Activated CD4-positive, alpha-beta T cell treated with anti-CD3 and anti-CD28 coated beads, Interleukin-2, amount 50 U/mL, for 1 hour (primary cell): Measurements from ENCODE around the gene UNC13B.
"Not testable (repeated sequence)": the region's sequence is repeated elsewhere in the genome, so short reads cannot be mapped to it uniquely, and the experiment has no call there.

Experiments used
- DNase-seq: peaks from one replicate; pipeline ENCODE4 v3.0.0-alpha.2; 2020

The UNC13B gene

DNA sequence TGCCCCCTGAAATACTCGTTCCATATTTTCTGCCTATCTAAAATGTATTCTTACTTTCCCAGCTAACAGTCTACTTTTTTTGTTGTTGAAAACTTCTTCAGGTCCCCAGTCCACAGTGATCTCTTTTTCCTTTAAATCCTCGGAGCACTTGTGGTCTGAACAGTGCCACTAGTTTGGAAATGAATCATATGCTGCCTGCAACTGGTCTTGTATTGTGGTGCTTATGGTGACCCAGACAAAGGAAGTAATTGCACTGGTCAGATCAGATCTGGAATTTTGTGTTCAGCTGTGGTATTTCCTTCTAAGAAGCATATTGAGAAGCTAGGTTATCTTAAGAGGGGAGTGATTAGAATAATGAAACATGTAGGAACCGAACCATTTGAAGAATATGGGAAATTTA, 2.9 kb downstream of the UNC13B start:
- no peak for DNase-seq

DNA sequence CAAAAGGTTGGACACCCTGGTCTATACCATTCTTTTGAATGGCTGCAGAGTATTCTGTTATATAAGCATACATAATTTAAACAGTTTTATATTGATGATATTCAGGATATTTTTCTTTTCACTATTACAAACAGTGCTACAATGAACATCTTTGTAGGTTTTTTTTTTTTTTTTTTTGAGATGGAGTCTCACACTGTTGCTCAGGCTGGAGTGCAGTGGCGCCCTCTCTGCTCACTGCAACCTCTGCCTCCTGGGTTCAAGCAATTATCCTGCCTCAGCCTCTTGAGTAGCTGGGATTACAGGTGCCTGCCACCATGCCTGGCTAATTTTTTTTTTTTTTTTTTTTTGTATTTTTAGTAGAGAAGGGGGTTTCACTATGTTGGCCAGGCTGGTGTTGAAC, 5.6 kb downstream of the UNC13B start:
- not testable (repeated sequence) for DNase-seq

DNA sequence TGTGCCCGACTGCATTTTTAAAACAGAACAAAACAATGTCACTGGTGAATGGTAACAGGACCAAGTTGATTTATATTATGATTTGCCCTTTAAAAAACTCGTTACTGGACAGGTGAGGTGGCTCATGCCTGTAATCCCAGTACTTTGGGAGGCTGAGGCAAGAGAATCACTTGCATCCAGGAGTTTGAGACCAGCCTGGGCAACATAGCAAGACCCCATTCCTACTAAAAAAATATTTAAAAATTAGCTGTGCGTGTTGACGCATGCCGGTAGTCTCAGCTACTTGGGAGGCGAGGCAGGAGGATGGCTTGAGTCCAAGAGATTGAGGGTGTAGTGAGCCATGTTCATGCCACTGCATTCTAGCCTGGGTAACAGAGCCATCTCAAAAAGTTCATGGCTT, 7.2 kb downstream of the UNC13B start:
- no peak for DNase-seq

DNA sequence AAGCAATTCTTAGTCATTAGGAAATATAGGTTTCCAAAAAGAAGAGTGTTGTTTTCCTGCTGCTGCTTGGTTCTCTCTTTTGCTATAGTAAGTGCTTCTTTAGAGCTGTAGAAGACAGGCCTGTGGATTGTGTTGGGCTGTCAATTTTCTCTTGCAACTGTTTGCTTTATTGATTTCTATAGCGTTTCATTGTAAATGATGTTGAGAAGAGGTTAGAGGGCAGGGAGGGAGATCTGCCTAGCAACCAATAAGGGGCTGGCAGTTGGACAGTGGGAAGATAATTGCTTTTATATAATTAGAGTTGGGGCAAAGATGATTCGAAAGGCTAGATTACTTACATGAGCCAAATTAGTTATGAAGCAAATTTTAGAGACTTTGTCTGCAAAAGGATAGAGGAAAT, 11.1 kb downstream of the UNC13B start:
- no peak for DNase-seq

DNA sequence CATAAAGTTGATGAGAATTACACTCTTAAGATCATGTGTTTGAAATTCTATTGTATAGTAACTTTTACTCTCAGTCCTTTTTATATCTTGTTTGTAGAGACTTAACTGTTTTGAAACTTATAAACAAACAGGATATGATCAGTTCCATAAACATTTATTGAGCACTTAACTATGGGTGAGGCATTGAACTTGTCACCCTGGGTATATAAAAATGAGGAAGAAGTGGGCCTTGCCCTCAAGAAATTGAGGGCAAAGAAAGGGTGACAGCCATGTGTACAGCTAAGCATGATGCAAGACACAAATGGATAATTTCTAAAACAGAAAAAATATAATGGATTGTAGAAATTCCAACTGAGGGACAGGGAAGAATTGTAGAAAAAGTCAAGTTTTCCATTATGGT, 15.7 kb downstream of the UNC13B start:
- no peak for DNase-seq

DNA sequence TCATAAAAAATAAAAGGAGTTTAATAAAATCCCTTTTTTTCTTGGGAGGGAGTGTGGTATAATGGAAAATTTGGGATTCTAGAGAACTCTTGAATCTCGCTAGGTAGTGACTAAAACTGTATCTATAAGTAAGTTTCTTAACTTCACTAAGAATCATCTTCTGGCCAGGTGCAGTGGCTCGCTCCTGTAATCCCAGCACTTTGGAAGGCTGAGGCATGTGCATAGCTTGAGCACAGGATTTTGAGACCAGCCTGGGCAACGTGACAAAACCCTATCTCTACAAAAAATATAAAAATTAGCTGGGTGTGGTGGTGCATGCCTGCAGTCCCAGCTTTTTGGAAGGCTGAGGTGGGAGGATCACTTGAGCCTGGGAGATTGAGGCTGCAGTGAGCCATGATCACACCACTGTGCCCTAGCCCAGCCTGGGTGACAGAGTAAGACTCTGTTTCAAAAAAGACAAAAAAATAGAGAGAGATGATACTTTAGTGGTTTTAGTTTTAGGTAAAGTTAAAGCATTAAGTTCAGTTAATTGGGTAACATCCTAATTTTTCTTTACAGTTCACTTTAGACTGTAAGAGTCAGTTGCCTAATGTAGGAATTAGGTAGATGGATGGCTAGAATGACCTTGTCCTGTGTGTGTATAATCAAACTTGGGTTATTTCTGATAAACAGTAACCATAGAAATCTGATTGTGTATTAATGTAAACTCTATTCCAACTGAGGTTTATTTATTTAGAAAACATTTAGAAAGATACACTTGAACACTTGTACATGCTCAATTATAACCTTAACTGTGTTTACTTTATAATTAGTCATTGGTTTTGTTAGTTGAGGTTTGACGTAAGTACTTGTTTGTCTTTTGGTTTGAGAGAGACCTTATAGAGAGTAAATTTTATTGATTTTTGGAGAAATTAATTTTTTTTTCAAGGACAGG, 17.8 kb downstream of the UNC13B start:
- DNase-seq = no peak

DNA sequence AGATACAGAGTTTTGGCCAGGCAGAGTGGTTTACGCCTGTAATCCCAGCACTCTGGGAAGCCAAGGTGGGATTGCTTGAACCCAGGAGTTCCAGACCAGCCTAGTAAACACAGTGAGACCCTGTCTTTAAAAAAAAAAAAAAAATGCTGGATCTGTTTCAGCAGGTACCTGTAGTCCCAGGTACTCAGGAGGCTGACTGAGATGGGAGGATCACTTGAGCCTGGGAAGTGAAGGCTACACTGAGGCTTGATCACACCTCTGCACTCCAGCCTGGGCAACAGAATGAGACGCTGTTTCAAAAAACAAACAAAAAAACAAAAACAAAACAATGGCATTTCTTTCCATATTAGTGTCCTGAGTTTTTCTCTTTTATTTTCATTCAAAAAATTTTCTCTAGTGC, 19.0 kb downstream of the UNC13B start:
- no peak for DNase-seq

DNA sequence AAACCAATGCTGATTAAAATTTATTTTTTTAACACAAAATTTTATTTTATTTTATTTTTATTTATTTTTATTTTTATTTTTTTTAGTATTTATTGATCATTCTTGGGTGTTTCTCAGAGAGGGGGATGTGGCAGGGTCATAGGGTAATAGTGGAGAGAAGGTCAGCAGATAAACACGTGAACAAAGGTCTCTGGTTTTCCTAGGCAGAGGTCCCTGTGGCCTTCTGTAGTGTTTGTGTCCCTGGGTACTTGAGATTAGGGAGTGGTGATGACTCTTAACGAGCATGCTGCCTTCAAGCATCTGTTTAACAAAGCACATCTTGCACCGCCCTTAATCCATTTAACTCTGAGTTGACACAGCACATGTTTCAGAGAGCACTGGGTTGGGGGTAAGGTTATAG, 20.6 kb downstream of the UNC13B start:
- not testable (repeated sequence) for DNase-seq

DNA sequence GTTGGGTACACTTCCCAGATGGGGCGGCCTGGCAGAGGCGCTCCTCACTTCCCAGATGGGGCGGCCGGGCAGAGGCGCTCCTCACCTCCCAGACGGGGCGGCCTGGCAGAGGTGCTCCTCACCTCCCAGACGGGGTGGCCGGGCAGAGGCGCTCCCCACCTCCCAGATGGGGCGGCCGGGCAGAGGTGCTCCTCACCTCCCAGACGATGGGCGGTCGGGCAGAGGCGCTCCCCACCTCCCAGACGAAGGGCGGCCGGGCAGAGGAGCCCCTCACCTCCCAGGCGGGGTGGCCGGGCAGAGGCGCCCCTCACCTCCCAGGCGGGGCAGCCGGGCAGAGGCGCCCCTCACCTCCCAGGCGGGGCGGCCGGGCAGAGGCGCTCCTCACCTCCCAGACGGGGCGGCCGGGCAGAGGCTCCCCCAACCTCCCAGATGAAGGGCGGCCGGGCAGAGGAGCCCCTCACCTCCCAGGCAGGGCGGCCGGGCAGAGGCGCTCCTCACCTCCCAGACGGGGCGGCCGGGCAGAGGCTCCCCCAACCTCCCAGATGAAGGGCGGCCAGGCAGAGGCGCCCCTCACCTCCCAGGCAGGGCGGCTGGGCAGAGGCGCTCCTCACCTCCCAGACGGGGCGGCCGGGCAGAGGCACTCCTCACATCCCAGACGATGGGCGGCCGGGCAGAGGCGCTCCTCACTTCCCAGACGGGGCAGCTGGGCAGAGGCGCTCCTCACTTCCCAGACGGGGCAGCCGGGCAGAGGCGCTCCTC, 21.4 kb downstream of the UNC13B start:
- DNase-seq = not testable (repeated sequence)

DNA sequence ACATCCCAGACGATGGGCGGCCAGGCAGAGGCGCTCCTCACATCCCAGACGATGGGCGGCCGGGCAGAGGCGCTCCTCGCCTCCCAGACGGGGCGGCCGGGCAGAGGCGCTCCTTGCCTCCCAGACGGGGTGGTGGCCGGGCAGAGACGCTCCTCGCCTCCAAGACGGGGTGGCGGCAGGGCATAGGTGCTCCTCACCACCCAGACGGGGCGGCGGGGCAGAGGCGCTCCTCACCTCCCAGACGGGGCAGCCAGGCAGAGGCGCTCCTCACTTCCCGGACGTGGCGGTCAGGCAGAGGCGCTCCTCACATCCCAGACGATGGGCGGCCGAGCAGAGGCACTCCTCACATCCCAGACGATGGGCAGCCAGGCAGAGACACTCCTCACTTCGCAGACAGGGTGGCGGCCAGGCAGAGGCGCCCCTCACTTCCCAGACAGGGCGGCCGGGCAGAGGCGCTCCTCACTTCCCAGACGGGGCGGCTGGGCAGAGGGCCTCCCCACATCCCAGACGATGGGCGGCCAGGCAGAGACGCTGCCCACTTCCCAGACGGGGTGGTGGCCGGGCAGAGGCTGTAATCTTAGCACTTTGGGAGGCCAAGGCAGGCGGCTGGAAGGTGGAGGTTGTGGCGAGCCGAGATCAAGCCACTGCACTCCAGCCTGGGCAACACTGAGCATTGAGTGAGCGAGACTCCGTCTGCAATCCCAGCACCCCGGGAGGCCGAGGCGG, 22.1 kb downstream of the UNC13B start:
- not testable (repeated sequence) for DNase-seq

DNA sequence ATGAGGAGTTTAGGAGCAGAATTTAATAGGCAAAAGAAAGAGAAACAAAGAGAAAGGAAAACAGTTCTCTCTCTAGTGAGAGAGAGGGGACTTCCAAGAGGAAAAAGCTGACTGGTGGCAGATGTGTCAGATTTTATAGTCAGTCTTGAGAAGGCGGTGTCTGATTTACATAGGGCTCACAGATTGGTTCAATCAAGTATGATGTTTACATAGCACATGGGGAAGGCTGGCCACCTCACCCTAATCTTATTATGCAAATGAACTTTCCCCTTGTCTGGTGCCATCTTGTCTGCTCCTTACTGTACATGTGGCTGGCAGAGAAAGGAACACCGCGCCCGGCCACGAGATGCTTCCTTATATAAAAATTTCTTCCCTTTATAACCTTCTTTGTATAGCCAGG, 24.7 kb downstream of the UNC13B start:
- no peak for DNase-seq

DNA sequence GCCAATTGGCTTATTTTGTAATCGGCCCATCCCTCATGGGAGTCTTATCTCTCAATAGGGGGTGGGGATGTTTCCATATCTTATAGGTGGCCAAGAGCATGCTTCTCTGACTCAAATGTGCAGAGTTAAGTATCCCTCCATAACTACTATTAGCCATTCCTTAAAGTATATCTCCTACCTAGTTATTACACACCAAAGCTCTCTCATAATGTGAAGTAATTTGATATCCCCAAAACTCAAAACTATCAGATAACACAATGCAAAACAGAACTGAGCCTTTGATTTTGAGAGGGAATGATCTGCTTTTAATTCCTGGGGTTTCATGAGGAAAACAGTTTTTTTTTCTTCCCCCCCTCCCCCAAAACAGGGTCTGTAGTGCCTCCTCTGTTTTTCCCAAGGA, 28.4 kb downstream of the UNC13B start:
- no peak for DNase-seq

DNA sequence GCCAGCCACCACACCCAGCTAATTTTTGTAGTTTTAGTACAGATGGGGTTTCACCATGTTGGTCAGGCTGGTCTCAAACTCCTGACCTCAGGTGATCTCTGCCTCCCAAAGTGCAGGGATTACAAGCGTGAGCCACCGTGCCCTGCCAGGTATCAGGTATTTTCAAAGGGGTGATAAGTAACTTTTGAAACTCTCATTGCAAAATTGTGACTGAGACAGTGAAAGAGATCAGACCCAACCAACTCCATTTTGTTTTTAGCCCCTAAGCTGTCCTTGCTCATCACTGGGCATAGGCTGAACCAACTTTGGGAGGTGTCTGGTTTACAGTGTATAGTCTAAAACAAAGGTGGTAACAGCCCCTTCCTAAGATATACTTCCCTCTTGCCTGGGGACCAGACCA, 29.3 kb downstream of the UNC13B start:
- no peak for DNase-seq

DNA sequence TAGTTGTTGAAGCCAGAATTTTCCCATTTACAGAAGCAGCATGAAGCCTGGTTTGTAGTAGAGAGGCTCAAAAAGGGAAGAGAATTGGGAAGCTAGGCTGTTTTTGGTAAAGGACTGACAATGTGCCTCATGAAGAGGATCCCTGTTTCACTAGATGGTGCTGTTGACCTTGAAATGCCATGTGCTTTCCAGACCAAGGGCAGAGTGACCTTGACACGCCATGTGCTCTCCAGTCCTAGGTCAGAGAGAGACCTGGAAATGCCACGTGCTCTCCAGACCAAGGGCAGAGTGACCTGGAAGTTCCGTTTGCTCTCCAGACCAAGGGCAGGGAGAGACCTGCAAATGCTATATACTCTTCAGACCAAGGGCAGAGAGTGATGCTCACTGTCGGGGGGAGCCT, 32.0 kb downstream of the UNC13B start:
- no peak for DNase-seq

DNA sequence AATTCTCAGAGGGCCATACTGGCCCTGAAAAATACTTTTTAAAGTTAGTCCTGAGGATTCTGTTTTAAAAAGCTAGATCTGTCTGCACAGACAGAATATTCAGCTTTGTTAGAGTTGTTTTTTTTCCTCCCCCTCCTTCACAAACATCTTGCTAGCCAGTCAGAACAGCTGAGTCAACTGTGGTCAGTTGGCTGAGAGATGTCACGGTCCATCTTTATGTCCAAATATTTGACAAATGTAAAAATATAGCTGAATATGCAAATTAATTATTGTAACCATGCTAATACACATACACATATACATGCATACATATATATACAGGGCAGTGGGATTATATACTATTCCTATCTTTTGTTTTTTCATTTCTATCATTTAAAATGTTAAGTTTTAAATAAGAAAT, 33.9 kb downstream of the UNC13B start:
- no peak for DNase-seq

DNA sequence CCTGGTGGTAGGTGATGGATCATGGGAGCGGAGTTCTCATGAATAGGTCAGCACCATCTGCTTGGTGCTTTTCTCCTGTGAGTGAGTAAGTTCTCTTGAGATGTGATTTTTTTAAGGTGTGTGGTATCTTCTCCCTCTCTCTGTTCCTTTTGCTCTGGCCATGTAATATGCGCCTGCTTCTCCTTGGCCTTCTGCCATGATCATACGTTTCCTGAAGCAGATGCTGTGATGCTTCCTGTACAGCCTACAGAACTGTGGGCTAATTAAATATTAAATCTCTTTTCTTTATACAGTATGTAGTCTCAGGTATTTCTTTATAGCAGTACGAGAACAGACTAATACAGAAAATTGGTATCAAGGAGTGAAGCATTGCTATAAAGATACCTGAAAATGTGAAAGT, 36.4 kb downstream of the UNC13B start:
- no peak for DNase-seq

DNA sequence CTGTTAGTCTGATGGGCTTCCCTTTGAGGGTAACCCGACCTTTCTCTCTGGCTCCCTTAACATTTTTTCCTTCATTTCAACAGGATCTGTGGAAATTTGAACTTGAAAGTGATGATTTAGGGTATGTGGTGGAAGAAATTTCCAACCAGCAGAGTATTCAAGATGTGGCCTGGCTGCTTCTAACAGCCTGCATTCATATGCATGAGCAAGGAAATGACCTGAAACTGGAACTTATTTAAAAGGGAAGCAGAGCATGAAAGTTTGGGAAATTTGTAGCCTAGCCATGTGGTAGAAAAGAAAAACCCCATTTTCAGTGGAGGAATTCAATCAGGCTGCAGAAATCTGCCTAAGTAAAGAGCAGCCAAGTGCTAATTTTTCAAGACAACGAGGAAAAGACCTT, 41.7 kb downstream of the UNC13B start:
- no peak for DNase-seq

DNA sequence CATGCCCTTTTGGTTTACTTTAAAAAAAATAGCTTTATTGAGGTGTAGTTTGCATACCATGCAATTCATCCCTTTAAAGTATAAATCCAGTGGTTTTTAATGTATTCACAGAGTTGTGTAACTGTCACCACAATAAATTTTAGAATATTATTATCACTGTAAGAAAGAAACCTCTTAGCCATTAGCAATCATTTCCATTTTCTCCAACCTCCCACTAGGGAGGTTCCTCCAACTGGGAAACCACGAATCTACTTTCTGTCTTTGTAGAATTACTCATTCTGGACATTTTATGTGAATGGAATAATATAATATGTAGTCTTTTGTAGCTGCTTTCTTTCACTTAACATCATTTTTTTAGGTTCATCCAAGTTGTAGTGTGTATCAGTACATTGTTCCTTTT, 43.5 kb downstream of the UNC13B start:
- no peak for DNase-seq

DNA sequence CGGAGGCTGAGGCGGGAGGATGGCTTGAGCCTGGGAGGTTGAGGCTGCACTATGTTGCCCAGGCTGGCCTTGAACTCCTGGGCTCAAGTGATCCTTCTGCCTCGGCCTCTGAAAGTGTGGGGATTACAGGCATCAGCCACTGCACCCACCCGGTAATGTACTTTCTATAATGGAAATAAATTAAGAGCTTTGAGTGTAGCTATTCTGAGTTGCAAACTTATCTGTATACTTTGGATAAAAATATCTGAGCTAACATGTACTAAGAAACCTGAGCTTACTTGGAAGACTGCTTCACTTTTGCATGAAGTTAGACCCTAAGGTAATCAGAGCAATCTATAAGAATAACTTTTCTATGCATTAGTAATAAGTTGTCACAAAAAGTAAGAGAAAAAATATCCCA, 50.0 kb downstream of the UNC13B start:
- no peak for DNase-seq

DNA sequence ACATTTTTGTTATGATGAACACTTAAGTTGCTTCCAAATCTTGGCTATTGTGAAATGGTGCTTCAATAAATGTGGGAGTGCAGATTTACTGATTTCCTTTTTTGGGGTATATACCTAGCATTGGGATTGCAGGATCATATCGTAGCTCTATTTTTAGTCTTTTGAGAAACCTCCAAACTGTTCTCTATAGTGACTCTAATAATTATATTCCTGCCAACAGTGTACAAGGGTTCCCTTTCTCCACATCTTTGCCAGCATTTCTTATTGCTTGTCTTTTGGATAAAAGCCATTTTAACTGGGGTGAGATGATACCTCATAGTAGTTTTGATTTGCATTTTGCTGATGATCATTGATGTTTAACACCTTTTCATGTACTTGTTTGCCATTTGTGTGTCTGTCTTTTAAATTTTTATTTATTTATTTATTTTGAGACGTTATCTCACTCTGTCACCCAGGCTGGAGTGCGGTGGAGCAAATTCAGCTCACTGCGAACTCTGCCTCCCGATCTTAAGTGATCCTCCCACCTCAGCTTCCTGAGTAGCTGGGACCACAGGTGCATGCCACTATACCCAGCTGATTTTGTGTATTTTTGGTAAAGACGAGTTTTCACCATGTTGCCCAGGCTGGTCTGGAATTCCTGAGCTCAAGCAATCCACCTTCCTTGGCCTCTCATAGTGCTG, 59.0 kb downstream of the UNC13B start:
- DNase-seq = no peak

DNA sequence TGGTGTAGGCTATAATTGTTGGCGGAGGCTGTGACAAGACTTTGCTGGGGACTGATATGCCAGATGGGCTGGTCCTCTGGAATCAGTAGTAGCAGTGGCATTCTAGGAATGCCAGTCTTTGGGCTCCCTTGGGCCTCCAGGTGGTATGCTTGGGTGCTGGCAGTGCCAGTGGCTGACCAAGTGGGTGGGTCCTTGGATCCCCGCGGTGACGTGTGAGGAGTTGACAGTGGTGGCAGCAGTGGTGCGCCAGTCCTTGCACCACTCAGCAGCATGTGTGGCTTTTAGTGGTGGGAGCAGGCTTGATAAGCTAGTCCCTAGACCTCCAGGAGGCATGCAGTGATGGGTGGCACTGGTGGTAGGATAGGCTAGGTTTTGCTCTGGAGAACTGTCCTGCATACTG, 63.9 kb downstream of the UNC13B start:
- no peak for DNase-seq

DNA sequence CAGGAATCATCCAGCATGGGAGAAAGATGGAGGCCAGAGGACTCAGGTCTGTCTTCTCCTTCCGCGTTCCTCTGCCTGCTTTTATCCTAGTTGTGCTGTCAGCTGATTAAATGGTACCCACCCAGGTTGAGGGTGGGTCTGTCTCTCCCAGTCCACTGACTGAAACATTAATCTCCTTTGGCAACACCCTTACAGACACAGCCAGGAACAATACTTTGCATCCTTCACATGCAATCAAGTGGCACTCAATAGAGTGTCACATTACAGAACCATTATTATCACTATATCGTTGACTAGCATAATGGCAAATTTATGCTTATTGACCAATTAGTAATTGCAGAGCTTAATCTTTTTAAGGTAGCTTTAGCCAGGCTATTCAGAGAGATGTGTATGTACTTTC, 64.8 kb downstream of the UNC13B start:
- no peak for DNase-seq

DNA sequence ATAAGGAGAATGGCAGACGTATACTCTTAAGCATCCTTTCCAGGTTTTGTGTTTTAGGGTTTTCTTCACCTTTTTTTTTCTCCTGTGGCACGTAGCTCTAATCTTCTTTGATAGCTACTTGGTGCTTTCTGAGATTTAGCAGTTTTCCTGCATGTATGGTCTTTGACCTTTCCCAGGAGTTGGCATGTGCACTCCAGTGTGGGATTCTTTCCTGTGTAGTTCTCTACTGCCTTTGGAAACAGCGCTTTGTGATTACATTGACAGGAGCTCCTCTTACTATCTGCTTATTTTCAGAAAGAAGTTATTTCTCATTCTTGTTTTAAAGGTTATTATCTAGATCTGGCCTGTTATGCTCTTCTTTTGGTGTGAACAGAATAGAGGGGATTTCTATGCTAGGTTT, 65.5 kb downstream of the UNC13B start:
- no peak for DNase-seq
